ENCODE measurements around the gene PXDN. TPM values are rescaled to one million over a fixed set of nuclear protein-coding genes. Genes with fewer than 3 reads are reported as not detected.

The PXDN gene
- total RNA-seq, 1 donor = 137 TPM

DNA sequence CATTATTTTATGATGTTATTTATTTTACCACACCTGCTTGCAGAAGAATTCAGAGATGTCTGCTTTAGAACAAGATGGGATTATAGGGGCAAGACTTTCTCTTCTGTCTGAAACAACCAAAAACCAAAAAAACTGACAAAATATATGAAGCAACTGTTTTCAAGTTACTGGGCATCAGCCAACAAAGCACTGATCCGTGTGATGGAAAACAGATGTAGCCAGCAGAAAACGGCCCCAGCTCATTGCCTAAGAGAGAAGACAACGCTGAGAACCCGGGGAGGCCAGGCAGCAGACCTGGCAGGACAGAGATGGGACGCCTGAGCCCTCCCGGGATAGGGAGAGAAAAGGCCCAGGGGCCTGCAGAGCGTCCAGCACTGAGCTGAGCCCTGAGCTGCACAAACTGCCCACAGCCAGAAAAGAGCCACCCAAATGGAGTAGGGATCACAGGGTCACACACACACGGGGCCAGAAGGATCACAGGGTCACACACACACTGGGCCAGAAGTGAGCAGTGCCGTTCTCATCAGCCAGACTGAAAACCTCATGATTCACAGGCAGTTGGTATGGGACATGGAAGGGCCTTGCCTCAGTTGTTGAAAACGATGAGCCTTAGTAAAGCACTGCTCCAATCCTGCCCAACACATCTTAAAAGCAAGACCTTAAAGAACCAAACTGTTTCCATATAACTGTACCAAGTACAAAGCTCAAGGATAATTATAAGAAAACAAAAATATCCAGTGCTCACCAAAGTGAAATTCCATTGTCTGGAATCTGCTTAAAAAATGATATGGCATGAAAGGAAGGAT lies 12.1 kb downstream of the PXDN start:
- peak; percentile 95 for DNase-seq (ENCODE audit: low read depth)
- H3K4me3 ChIP-seq (ENCODE audit: low read depth, low read length) = no peak overlapping the region
- TF ChIP-seq, protein P1, sequence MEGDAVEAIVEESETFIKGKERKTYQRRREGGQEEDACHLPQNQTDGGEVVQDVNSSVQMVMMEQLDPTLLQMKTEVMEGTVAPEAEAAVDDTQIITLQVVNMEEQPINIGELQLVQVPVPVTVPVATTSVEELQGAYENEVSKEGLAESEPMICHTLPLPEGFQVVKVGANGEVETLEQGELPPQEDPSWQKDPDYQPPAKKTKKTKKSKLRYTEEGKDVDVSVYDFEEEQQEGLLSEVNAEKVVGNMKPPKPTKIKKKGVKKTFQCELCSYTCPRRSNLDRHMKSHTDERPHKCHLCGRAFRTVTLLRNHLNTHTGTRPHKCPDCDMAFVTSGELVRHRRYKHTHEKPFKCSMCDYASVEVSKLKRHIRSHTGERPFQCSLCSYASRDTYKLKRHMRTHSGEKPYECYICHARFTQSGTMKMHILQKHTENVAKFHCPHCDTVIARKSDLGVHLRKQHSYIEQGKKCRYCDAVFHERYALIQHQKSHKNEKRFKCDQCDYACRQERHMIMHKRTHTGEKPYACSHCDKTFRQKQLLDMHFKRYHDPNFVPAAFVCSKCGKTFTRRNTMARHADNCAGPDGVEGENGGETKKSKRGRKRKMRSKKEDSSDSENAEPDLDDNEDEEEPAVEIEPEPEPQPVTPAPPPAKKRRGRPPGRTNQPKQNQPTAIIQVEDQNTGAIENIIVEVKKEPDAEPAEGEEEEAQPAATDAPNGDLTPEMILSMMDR (IDR thresholded peaks at IDR 0.05; ENCODE audit: insufficient read depth, low read length) = no peak

DNA sequence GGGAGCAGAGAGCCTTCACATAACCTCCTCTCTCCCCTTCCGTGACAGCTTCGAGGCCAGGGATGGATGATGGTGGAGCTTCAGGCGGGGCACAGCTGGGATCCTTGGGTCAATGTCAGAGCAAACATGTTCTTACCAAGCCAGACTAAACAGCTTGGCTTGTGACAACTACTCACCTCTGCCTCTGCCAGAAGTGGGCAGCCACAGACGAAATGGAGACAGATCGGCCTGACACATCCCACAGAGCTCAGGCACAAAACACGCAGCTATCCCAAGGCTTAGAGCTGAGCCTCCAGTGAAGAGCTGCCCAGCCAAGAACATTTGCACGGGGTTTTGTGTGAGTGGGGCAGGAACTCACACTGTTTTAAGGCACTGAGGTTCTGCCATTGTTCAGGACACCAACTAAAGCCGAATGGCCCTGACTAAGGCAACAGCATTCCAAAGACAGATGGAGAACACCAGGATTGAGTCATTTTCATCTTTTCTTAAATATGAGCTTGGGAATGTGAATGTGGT lies 12.8 kb downstream of the PXDN start:
- TF ChIP-seq, protein P1 (IDR thresholded peaks at IDR 0.05; ENCODE audit: insufficient read depth, low read length) = no peak
- no peak overlapping the region for H3K4me3 ChIP-seq (ENCODE audit: low read depth, low read length)
- DNase-seq (ENCODE audit: low read depth) = no peak

DNA sequence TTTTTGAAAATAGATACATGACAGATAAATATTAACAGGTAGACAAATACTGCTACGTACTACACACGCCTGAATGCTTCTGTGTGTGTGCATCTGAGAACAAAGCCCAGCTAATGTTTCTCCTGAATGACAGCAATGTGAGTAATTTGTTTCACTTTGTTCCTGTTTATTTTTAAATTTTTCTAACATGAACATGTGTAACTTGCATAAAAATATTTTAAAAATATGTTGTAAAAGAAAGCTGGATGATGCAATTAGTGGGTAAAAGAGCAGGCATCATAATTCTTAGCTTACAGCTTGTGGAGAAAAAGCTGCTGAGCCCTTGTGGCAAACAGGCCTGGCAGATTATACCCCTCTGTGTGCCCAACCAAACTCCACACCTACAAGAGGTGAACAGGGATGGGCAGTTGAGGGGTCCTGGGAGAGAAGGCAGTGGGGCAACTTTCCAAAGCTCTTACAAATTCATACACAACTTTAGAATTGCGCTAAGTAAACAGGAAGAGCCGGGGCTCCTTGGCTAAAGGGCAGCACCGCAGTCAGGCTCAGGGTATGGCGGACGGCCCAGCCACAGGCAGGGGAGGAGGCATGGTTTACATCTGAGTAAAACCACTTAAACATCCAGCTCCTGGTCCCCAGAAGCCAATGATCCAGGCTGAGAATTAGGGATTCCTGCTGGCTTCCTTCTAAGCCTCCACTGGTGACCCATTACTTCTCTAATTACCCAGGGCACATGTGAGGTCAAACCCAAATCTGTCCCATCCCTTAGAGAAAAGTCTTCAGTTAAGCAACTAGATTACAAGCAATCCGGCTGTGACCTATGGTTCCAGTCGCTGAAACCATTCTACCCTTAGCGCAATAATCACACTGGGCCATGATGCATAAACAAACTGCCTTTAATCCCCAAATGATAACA lies 14.0 kb downstream of the PXDN start:
- DNase-seq (ENCODE audit: low read depth) = peak; percentile 91
- no peak overlapping the region for H3K4me3 ChIP-seq (ENCODE audit: low read depth, low read length)
- TF ChIP-seq, protein P1 (IDR thresholded peaks at IDR 0.05; ENCODE audit: insufficient read depth, low read length) = no peak

DNA sequence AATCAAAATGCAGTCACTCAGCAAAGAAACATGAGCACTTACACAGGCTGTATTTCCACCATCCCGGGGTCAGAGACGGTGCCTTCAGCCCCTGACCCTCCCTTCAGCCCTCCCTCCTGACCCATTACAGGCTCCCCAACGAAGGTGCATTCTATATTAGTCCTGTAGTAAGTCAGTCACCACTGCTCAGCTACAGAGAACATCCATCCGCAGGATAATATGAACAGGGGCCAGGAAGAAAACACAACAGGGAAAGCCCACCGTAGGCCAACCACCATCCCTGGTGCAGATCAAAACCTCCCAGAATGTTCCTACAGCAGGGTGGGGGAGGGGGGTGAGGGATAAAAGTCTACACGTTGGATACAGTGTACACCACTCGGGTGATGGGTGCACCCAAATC lies 15.1 kb downstream of the PXDN start:
- TF ChIP-seq, protein P1 (IDR thresholded peaks at IDR 0.05; ENCODE audit: insufficient read depth, low read length) = no peak
- H3K4me3 ChIP-seq (ENCODE audit: low read depth, low read length) = no peak overlapping the region
- no peak for DNase-seq (ENCODE audit: low read depth)

DNA sequence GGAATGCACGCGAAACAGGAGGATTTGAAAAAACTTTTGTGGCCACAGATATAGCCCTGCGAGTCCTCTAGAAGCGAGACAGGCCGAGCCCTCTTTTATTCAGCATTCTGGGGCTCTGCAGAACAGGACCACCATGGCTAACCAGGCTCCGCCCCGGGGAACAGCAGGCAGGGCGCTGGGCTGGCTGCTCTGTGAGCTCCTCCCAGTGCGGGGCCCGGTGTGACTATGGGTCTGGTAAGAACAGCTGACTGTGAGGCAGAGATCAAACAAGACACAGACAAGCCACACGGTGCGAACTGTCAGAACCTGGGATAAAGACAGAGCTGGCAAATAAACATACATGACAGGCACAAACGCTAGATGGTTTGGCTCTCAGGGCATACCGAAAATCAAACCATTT lies 15.5 kb downstream of the PXDN start:
- no peak for DNase-seq (ENCODE audit: low read depth)
- no peak overlapping the region for H3K4me3 ChIP-seq (ENCODE audit: low read depth, low read length)
- TF ChIP-seq, protein P1 (IDR thresholded peaks at IDR 0.05; ENCODE audit: insufficient read depth, low read length) = no peak

DNA sequence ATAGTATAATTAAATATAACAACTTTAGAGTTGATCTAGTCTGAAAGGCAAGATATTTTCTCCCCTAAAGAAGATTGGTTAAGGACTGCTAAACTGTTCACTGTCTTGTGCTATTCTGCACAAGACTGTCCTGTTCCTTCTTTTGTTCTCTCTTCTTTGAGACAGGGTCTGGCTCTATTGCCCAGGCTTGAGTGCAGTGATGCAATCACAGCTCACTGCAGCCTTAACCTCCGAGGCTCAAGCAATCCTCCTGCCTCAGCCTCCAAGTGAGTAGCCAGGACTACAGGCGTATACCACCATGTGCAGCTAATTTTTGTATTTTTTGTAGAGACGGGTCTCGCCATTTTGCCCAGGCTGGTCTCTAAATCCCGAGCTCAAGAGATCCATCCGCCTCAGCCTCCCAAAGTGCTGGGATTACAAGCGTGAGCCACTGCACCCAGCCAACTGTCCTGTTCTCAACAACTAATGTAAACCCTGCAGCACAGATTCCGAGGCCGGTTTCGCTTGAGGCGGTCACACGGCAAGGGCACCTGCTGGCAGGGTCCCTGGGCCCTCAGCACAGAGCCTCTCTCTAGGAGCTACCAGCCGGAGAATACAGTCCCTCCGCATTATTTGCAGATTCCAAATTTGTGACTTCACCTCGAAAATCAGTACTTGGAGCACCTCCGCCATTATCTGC lies 16.4 kb downstream of the PXDN start:
- H3K4me3 ChIP-seq (ENCODE audit: low read depth, low read length) = no peak overlapping the region
- TF ChIP-seq, protein P1 (IDR thresholded peaks at IDR 0.05; ENCODE audit: insufficient read depth, low read length) = no peak
- DNase-seq (ENCODE audit: low read depth) = no peak

All from fibroblast of the aortic adventitia (primary cell).